Stimulated activated CD8-positive, alpha-beta memory T cell treated with anti-CD3 and anti-CD28 coated beads, Interleukin-2, amount 100 ng/mL, for 48 hours (primary cell): ENCODE results near the gene IVD.

Source experiments
- DNase-seq, 2 donors: peaks; one replicate each; pipeline ENCODE4 v3.0.0-alpha.2; 2020; ENCODE audit warnings: low read depth in 2 of 2

IVD gene

DNA sequence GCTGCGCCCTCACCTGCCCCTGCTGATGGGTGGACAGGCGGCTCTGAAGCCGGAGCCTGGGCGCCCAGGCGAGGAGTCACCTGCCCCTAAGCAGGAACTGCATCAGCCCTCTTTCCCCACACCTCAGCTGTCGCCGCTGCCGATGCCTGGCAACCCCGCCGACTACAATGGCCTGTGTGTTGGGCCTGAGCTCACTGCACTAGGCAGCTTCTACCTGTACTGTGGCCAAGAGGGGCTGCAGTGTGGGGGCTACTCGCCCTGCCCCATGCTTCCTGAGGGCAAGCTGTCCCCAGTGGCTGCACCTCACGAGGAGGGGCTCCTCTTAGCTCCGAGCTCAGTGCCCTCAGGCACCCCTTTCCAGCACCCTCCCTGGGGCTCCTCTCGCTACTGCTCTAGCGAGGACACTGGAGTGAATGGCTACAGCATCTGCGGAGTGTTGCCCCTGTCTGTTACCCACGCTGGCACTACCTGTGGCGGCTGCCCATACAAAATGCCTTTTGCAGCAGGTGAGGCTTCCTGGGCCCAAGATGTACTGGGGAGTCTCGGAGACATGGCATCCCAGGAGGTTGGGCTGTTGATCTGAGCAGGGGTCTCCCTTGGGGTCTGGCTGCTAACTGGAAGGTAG, 53.9 kb downstream of the IVD start:
- DNase-seq: no peak

DNA sequence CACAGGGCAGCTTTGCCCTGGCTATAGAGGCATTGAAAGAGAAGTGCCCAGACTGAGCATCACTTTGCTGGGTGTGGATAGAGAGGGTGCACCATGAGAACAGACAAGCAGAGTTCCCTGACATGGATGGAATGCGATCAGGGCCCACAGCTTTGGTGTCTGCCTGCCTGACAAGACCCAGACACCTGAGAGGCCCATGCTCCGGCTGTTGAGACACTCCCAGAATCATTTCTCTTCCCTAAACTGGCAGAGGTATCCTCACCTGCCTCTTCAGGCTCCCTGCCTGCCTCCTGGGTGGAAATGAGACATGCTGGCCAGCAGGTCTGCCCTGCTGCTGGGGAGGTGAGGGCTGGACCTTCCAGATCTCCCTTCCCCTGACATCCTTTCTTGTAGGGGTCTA, 54.8 kb downstream of the IVD start:
- no peak for DNase-seq

DNA sequence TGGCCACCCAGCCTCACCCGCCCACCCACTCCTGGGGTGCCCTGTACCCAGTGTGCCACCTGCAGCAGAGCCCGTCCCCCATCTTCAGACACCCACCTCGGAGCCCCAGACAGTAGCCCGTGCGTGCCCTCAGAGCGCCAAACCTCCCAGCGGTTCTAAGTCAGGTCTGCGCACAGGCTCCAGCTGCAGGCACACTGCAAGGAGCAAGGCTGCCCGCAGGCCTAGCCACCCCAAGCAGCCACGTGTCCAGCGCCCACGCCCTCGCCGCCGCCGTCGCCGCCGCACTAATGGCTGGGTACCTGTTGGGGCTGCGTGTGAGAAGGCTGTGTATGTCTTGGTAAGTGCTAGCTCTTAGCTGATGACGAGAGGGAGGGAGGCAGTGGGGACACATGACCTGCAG, 56.4 kb downstream of the IVD start:
- DNase-seq: no peak

GRCh38 chr15:40463279-40463678, 57.7 kb downstream of the IVD start:
- DNase-seq: no peak

DNA sequence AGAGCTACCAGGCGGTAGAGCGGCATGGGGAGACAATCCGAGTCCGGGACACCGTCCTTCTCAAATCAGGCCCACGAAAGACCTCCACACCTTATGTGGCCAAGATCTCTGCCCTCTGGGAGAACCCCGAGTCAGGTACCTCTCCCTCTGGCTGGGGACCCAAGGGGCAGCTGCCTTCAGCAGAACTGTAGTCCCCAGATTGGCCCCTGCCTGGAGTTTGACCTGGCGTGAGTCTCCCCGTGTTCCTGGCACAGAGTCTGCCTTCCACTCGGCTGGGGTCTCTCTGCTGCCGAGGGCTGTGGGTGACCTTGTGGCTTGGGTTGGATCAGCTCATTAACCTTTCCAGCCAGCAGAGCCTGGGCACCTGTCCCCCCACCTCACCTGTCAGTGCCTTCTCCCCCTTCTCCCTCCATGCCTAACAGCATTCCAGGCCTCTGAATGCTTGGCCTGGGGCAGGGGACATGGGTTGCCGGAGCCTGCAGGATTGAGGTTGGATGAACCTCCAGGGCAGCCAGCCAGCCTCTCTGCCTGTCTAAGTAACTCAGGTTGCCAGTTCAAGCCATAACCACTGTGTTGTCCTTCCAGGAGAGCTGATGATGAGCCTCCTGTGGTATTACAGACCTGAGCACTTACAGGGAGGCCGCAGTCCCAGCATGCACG, 58.4 kb downstream of the IVD start:
- DNase-seq: no peak

- DNase-seq: no peak
Observed at GRCh38 chr15:40464595-40465185, 59.1 kb downstream of the IVD start.

DNA sequence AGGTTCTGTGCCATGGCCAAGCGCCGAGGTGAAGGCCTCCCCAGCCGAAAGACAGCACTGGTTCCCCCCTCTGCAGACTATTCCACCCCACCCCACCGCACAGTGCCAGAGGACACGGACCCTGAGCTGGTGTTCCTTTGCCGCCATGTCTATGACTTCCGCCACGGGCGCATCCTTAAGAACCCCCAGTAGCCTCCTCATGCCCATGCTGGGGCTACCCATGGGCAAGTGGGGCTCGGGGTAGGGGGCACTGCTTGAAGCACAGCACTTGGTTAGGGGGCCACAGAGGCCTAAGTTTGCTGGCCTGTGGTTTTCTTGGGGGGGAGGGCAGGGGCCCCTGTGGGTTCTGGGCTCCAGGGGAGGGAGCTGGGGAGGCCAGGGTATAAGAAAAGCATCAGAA, 60.3 kb downstream of the IVD start:
- DNase-seq: no peak

DNA sequence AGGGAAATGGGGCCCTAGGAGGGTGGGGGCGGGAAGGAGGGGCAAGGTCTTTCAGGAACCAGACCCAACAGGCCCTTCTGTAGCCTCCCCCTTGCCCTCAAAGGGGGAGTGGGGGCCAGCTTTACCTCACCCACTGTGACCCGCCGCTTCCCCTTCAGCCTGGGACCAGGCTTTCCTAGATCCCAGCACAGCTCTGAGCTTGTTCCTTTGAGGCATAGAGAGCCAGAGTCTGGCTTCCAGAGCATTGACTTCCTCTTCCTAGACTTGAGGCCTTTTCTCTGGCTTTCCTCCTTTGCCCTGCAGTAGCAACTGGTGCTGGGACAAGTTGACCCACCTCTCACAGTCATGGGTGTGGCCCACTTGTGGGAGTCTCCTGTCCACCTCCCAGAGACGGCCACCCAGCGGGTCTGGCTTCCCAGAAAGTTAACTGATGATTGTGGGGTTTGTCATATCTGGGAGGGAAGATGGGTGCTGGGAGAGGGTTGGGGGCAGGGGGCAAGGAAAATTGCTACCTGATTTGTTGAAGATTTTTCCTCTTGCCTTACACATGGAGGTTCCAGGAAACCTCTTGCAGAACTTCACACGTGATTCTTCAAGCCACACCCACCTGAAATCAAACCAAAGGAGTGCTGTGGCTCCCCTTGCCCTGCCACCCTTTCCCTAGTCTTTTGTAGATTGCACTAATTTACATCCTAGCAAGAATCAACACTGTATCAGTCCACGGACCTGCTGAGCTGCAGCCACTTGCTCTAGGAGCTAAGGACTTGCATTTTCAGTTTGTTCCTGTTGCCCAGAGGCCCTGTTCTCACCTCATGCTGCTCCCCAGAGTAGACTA, 61.0 kb downstream of the IVD start:
- no peak for DNase-seq

GRCh38 chr15:40467261-40467615, 61.6 kb downstream of the IVD start:
- no peak for DNase-seq

DNA sequence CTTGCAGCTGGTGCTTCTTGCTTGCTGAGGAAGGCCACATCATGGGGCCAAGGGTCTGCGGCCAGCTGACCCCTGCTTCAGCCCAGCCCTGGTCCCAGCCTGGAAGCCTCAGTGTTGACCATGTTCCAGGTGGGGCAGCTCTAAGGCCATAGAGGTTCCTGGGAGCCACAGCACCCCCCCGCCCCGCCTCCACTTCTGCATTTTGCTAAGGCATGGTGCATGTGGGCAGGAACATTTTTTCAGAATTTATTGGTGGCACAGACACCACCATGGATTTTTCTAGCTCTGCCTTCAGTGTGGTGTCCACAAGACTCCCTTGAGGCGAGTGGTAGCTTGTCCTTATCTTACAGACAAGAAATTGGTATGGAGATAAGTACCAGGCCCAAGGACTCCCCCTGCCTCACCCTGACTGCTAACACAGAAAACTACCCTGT, 63.3 kb downstream of the IVD start:
- DNase-seq: no peak

DNA sequence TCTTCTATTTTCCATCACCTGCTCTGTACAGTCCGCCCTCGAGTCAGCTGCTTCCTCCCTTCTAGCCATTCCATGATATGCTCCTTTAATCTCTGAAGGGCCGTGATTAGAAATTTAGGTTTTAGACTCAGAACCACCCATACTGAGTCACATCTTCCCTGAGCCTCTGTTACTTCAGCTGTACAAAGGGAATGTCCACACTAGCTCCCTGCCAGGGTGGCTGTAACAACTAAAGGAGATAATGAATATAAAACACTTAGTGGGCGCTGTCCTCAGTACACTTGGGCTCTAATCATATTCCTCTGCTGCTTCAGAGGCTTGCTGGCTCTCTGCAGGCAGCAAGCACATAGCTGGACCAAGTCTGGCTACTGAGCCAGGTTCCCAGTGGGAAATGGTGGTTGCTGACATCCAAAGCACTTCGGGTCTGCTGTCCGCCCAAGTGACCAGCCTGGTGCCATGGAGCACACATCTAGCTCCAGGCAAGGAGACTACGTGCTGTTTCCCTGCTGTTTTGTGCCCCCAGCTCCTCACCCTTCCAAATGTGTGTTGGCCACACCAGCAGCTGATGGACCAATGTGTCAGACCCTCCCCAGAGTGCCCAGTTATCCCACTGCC, 64.3 kb downstream of the IVD start:
- DNase-seq: no peak

DNA sequence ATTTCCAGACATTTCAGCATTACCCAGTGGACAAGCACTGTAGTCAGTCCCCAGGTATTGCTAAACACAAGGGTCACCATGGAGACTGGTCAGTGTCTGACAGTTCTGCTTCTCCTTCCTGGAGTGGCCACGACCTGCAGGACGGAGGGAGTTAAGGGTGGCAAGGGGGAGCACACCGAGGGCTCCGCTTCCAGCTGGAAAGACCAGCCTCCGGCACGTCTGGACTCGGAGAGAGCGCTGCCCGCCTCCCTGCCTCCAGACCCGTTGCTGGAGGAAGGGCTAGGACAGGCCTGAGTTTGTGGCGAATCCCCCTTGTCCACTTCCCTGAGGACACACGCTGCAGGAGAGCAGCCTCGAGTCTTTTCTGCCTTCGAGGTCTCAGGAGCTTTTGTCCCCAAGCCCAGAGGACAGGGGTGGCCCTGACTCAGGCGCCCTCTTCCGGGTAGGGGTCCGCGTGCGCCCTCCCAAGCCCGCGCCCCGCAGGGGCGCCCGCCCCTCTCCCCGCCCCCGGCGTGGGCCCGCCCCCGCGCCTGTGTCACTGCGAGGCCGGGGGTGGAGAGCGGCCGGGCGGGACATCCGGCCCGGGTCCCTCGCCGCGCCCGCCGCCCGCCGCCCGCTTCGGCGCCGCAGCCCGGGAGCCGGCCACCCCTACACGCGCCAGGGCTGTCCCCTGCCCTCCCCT, 65.0 kb downstream of the IVD start, which contains the start of gene CHST14:
Gene CHST14 (plus strand): TSS at position 562 of the 682 bp plus-strand sequence. CDS start 230 bp downstream, outside the sequence.
- peak in 1 of 2 donors; percentile 48 for DNase-seq
